Type B pancreatic cell (in vitro differentiated cells): Measurements from ENCODE around the gene GPRIN3. TPM values are rescaled to one million over a fixed set of nuclear protein-coding genes. Genes with fewer than 3 reads are reported as not detected.

Experiments used
- DNase-seq: peaks from one replicate; pipeline ENCODE4 v3.0.0; 2021; ENCODE audit warnings: mixed read lengths; ENCODE audit not compliant: unreplicated experiment; ENCODE audit errors: extremely low spot score
- H3K27ac Mint-ChIP-seq: 2 replicates; pipeline ENCODE4 v1.8.0; 2021; ENCODE audit warnings: mild to moderate bottlenecking, mixed read lengths
- H3K27me3 Mint-ChIP-seq: 2 replicates; pipeline ENCODE4 v1.8.0; 2021; ENCODE audit warnings: mixed read lengths
- H3K36me3 Mint-ChIP-seq: 2 replicates; pipeline ENCODE4 v1.8.0; 2021; ENCODE audit warnings: mixed read lengths
- H3K4me1 Mint-ChIP-seq: one replicate; pipeline ENCODE4 v1.8.0; 2021; ENCODE audit warnings: mixed read lengths; ENCODE audit not compliant: unreplicated experiment
- H3K4me3 Mint-ChIP-seq: 2 replicates; pipeline ENCODE4 v1.8.0; 2021; ENCODE audit warnings: mild to moderate bottlenecking, mixed read lengths
- H3K9me3 Mint-ChIP-seq: 2 replicates; pipeline ENCODE4 v1.8.0; 2021; ENCODE audit warnings: mixed read lengths
- total RNA-seq: library from RNA; stranded (reverse); gene quantifications from 2 replicates; pipeline ENCODE4 v1.2.1, GENCODE V29; 2021; ENCODE audit warnings: low replicate concordance
- TF ChIP-seq, protein P1 (sequence below): fragments of 200-600 bp; sonication (generic); conservative IDR thresholded peaks from 2 replicates; pipeline ENCODE4 v1.5.0; 2021; ENCODE audit warnings: antibody characterized with exemption, mild to moderate bottlenecking

GPRIN3 gene
- total RNA-seq, 1 donor from 2014 or later = 4.5 TPM

DNA sequence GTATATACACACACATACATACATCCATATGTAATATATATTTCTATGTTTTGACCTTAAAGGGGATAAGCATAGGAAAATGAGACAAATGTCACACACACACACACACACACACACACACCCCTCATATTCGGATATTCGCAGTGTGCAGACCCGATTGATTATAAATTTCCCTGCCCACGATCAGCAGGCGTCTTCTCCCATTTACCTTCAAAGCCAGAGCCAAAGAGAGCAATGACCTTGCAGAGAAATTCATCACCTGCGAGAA, 488 bp downstream of the GPRIN3 start:
- Mint-ChIP-seq H3K36me3 (no peaks in the 10 kb centered on the region), H3K27ac (no peak overlapping the region), H3K9me3 (no peaks in the 10 kb centered on the region), H3K4me3 (peak overlapping the region; percentile 80), H3K4me1 (peaks cover 7% of the 10 kb centered on the region), H3K27me3 (peaks cover 29% of the 10 kb centered on the region)
- DNase-seq = no peak
- TF ChIP-seq, protein P1, sequence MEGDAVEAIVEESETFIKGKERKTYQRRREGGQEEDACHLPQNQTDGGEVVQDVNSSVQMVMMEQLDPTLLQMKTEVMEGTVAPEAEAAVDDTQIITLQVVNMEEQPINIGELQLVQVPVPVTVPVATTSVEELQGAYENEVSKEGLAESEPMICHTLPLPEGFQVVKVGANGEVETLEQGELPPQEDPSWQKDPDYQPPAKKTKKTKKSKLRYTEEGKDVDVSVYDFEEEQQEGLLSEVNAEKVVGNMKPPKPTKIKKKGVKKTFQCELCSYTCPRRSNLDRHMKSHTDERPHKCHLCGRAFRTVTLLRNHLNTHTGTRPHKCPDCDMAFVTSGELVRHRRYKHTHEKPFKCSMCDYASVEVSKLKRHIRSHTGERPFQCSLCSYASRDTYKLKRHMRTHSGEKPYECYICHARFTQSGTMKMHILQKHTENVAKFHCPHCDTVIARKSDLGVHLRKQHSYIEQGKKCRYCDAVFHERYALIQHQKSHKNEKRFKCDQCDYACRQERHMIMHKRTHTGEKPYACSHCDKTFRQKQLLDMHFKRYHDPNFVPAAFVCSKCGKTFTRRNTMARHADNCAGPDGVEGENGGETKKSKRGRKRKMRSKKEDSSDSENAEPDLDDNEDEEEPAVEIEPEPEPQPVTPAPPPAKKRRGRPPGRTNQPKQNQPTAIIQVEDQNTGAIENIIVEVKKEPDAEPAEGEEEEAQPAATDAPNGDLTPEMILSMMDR = no peak

DNA sequence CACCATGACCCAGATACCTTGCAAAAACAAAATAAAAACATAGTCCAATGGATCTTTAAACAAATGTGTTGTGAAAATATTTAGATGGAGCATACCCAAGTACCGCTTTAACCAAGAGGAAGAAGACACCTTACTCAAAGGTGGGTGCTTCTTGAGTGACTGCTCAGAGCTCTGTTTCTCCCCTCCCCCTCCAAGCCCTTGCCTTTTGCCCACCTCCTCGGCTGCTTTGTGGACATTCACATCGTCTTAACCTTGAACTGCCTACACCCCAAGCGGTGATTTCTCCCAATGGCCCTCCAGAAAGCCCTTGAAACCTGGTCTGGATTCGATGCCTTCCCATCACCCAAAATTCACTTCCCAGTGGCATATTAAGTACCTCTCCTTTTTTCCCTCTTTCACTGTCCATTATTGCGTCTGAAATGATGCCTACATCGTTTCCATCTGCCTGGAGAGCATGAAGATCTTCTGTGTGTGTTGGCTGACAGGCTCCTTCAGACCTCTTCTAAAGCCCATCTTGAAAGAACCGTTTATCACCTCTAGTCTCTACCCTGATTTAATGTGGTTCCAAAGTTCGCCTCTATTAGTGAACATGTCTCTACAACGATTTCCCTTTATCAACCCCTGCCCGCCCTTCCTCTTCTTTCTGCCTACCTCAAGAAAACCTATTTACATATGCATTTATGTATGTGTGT, 968 bp downstream of the GPRIN3 start:
- Mint-ChIP-seq H3K4me1 (peaks cover 7% of the 10 kb centered on the region), H3K27ac (no peak overlapping the region), H3K4me3 (peak overlapping the region; percentile 80), H3K9me3 (no peaks in the 10 kb centered on the region), H3K36me3 (no peaks in the 10 kb centered on the region), H3K27me3 (peaks cover 29% of the 10 kb centered on the region)
- no peak for DNase-seq
- TF ChIP-seq, protein P1 = no peak

DNA sequence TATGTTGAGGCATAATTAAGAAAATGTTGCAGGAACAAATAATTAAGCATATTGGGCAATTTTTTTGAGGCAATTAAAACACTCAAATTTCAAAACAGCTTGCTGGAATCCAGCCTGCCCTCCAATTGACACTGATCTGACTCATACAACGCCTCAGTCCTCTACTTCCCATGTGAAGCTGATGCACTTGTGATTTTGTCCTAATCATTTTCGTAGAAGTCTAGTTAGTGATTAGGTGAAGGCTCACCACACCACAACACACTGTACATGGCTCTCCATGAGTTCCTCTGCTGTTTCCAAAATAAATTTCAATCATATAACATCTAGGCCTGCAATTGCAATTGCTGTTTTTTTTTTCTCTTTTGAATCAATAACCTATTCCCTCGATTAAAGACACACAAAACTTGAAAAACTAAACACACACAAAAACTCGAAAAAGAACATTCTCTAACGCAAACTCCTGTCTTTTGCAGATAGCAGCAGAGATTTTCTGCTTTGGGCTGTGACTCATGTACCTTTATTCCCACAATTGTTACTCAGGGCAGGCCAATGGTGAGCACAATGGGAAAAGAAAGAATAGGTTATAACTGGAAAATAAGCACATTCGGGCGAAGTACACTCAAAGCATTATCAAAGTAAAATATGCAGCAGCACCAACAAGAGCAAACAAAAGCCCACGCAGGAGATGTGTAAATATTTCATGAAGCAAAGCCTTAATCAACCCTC, 1.7 kb downstream of the GPRIN3 start:
- Mint-ChIP-seq H3K4me3 (peak overlapping the region; percentile 80), H3K9me3 (no peaks in the 10 kb centered on the region), H3K27me3 (peaks cover 31% of the 10 kb centered on the region), H3K27ac (no peak overlapping the region), H3K36me3 (no peaks in the 10 kb centered on the region), H3K4me1 (peaks cover 7% of the 10 kb centered on the region)
- DNase-seq = no peak
- TF ChIP-seq, protein P1 = no peak

DNA sequence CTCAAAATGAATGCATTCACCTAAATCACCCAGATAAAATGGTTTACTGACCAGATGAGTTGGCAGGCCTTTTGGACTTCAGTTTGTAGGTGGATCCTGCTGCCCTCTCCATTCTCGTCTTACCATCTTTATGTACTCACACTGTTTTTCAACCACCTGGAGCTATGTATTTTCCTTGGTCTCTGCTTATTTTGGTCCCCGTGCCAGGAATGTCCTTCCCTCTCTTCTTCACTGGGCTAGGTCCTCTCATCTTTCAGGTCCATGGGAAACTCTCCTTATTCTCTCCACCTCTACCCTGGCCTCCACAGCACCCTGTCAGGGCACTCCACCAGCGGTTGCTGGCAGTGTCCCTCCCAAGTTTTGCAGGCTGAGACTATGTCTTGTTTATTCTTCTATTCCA, 2.6 kb downstream of the GPRIN3 start:
- H3K27ac Mint-ChIP-seq = no peak overlapping the region
- H3K9me3 Mint-ChIP-seq = no peaks in the 10 kb centered on the region
- DNase-seq = no peak
- H3K36me3 Mint-ChIP-seq = no peaks in the 10 kb centered on the region
- peaks cover 27% of the 10 kb centered on the region for H3K27me3 Mint-ChIP-seq
- TF ChIP-seq, protein P1 = no peak
- no peak overlapping the region for H3K4me3 Mint-ChIP-seq
- peaks cover 7% of the 10 kb centered on the region for H3K4me1 Mint-ChIP-seq

DNA sequence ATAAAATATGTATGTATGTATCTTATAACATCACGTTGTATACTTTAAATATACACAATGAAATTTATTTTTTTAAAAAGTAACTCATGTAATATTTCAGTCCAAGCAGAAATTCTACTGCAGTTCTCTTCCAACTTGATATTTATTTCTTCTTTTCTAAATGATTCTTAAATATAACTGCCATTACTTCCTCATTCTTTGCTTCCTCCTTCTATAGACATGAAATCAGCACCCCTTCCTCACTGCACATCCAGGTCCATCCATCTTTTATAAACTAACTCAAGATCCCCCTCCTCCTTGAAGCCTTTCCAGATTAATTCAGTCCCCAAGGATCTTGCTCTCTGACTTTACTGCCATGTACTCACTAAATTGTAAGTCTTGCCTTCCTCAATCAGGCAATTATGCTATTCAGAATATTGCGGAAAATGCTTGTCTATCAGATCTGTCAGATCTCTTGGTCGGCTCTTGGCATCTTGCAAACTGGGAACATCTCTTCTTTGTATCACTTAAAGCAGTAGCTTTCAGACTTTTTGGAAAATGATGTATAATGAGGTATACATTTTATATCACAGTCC, 3.7 kb downstream of the GPRIN3 start:
- no peaks in the 10 kb centered on the region for H3K36me3 Mint-ChIP-seq
- TF ChIP-seq, protein P1 = no peak

More for the DNA sequence above, 3.7 kb downstream of the GPRIN3 start:
- Mint-ChIP-seq H3K9me3 (no peaks in the 10 kb centered on the region), H3K4me3 (no peak overlapping the region), H3K27ac (no peak overlapping the region), H3K4me1 (peaks cover 13% of the 10 kb centered on the region), H3K27me3 (peaks cover 24% of the 10 kb centered on the region)
- DNase-seq = no peak
